ENCODE data around the gene GNAO1. TPM values are rescaled to one million over a fixed set of nuclear protein-coding genes. Genes with fewer than 3 reads are reported as not detected.

GNAO1 gene
- total RNA-seq, 1 donor from 2014 or later, result 250 TPM

GRCh38 chr16:56211435-56211981 lies 20.2 kb downstream of the GNAO1 start:
- Mint-ChIP-seq H3K4me3 (ENCODE audit: unreplicated experiment) (peak overlapping the region; percentile 31), H3K36me3 (ENCODE audit: unreplicated experiment) (no peaks in the 10 kb centered on the region), H3K27me3 (ENCODE audit: unreplicated experiment) (no peaks in the 10 kb centered on the region), H3K27ac (ENCODE audit: unreplicated experiment) (no peak overlapping the region), H3K4me1 (ENCODE audit: low read depth, unreplicated experiment) (peaks cover 27% of the 10 kb centered on the region), H3K9me3 (ENCODE audit: unreplicated experiment) (peaks cover 5% of the 10 kb centered on the region)
- DNase-seq, result no peak
- TF ChIP-seq, protein P1, sequence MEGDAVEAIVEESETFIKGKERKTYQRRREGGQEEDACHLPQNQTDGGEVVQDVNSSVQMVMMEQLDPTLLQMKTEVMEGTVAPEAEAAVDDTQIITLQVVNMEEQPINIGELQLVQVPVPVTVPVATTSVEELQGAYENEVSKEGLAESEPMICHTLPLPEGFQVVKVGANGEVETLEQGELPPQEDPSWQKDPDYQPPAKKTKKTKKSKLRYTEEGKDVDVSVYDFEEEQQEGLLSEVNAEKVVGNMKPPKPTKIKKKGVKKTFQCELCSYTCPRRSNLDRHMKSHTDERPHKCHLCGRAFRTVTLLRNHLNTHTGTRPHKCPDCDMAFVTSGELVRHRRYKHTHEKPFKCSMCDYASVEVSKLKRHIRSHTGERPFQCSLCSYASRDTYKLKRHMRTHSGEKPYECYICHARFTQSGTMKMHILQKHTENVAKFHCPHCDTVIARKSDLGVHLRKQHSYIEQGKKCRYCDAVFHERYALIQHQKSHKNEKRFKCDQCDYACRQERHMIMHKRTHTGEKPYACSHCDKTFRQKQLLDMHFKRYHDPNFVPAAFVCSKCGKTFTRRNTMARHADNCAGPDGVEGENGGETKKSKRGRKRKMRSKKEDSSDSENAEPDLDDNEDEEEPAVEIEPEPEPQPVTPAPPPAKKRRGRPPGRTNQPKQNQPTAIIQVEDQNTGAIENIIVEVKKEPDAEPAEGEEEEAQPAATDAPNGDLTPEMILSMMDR (IDR thresholded peaks at IDR 0.05; ENCODE audit: partially characterized antibody, unreplicated experiment), result no peak

DNA sequence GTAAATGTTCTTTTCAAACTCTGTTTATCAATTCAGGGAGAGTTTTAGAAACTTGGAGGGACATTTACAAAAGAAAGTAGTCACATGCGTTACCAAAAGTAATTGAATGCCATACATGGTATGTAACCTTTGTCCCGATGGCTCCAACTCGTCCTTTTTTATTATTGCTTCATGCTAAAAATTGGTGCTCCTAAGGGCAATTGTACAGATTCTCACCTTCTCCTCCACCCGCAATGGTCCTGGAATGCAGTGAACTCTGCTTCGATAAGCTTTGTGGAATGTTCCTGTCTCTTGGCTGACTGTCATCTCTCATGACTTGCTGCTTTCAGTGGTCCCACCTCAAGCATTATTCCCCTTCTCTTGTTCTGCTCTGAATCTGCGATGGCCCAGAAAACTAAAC lies 20.9 kb downstream of the GNAO1 start:
- no peak overlapping the region for H3K27ac Mint-ChIP-seq (ENCODE audit: unreplicated experiment)
- no peaks in the 10 kb centered on the region for H3K36me3 Mint-ChIP-seq (ENCODE audit: unreplicated experiment)
- DNase-seq, result no peak
- no peak overlapping the region for H3K4me3 Mint-ChIP-seq (ENCODE audit: unreplicated experiment)
- TF ChIP-seq, protein P1 (IDR thresholded peaks at IDR 0.05; ENCODE audit: partially characterized antibody, unreplicated experiment), result no peak
- no peaks in the 10 kb centered on the region for H3K27me3 Mint-ChIP-seq (ENCODE audit: unreplicated experiment)
- peaks cover 5% of the 10 kb centered on the region for H3K9me3 Mint-ChIP-seq (ENCODE audit: unreplicated experiment)
- H3K4me1 Mint-ChIP-seq (ENCODE audit: low read depth, unreplicated experiment), result peaks cover 27% of the 10 kb centered on the region

- Mint-ChIP-seq H3K9me3 (ENCODE audit: unreplicated experiment) (peaks cover 4% of the 10 kb centered on the region), H3K4me3 (ENCODE audit: unreplicated experiment) (no peak overlapping the region), H3K4me1 (ENCODE audit: low read depth, unreplicated experiment) (peaks cover 33% of the 10 kb centered on the region), H3K27ac (ENCODE audit: unreplicated experiment) (no peak overlapping the region), H3K36me3 (ENCODE audit: unreplicated experiment) (peaks cover 6% of the 10 kb centered on the region), H3K27me3 (ENCODE audit: unreplicated experiment) (peaks cover 3% of the 10 kb centered on the region)
- TF ChIP-seq, protein P1 (IDR thresholded peaks at IDR 0.05; ENCODE audit: partially characterized antibody, unreplicated experiment), result no peak
- DNase-seq, result no peak
These were observed 30.7 kb downstream of the GNAO1 start for GRCh38 chr16:56221995-56222394.

GRCh38 chr16:56222474-56222997 lies 31.2 kb downstream of the GNAO1 start:
- Mint-ChIP-seq H3K36me3 (ENCODE audit: unreplicated experiment) (peaks cover 6% of the 10 kb centered on the region), H3K27me3 (ENCODE audit: unreplicated experiment) (peaks cover 3% of the 10 kb centered on the region), H3K27ac (ENCODE audit: unreplicated experiment) (no peak overlapping the region), H3K4me1 (ENCODE audit: low read depth, unreplicated experiment) (peaks cover 30% of the 10 kb centered on the region), H3K9me3 (ENCODE audit: unreplicated experiment) (peaks cover 4% of the 10 kb centered on the region), H3K4me3 (ENCODE audit: unreplicated experiment) (no peak overlapping the region)
- TF ChIP-seq, protein P1 (IDR thresholded peaks at IDR 0.05; ENCODE audit: partially characterized antibody, unreplicated experiment), result no peak
- no peak for DNase-seq

DNA sequence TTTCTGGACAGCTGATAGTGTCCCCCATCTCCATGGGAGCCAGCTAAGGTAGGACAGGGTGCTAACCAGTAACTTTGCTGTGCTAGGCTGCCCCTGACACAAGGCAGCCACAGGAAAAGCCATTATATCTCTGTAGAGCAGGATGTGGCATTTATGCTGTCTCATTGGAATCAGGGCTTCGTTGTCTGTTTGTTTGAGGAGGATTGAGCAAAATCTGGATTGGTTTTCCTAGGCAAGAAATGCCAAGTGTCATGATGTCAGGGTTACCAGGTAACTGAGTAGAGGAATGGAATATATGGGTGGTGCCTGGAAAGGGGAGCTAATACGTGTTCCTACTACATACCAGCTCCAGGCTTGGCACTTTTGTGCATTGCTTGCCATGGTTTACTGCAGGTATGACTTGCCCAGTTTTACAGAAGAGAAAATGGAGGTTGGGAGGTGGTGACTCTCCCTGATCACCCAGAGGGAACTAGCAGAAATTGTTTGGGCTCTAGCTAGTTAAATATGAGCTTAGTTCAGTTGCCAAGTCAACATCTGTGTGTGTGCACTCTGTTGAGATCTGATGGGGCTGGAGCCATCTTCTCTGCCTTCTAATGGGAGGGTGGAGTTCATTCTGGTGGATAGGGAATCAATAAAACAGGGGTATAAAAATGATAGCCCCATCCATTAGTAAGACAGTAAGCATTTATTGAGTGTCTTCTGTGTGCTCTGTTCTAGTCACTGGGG lies 33.9 kb downstream of the GNAO1 start:
- Mint-ChIP-seq H3K9me3 (ENCODE audit: unreplicated experiment) (peaks cover 4% of the 10 kb centered on the region), H3K4me1 (ENCODE audit: low read depth, unreplicated experiment) (peaks cover 34% of the 10 kb centered on the region), H3K36me3 (ENCODE audit: unreplicated experiment) (no peaks in the 10 kb centered on the region), H3K27me3 (ENCODE audit: unreplicated experiment) (peaks cover 3% of the 10 kb centered on the region), H3K4me3 (ENCODE audit: unreplicated experiment) (no peak overlapping the region), H3K27ac (ENCODE audit: unreplicated experiment) (peak overlapping the region; percentile 19)
- TF ChIP-seq, protein P1 (IDR thresholded peaks at IDR 0.05; ENCODE audit: partially characterized antibody, unreplicated experiment), result no peak
- DNase-seq, result no peak
